ENCODE data around the gene CNTN1.

The CNTN1 gene

DNA sequence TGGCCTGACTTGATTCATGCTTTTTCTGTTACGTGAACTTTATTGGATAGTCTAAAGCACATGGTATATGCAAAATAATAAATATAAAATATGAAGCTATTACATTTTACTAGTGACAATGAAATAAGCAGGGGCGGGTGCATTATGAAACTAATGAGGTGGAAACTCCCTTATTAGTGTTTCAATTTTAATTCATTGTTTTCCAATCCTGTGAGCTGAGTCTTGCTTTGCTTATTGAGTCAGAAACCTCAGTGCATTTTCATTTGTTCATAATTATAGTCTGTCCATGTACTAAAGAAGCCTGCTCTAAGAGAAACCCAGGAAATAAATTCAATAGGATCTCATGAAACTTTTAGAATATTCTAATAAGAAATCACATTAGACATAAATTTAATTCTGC, 78.5 kb downstream of the CNTN1 start:
- no peak for DNase-seq (ENCODE audit: low read depth in 2 of 2)

DNA sequence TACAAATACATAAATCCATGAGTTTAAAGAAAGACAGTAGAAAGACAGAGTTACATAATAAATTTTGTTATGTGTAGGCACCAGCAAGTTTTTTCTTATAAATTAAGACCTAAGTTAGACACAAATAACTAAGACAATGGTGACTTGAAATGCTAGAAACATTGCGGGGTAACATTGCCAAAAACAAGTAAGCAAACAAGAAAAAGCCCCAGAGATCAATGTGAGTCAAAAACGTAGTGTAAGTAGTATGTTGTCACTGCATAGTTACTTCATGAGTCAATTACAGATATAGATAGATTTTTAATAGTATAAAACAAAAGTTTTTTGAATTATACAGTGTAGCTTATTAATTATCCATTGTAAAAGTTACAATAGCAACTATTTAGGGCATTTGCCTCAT, 83.4 kb downstream of the CNTN1 start:
- no peak for DNase-seq (ENCODE audit: low read depth in 2 of 2)

DNA sequence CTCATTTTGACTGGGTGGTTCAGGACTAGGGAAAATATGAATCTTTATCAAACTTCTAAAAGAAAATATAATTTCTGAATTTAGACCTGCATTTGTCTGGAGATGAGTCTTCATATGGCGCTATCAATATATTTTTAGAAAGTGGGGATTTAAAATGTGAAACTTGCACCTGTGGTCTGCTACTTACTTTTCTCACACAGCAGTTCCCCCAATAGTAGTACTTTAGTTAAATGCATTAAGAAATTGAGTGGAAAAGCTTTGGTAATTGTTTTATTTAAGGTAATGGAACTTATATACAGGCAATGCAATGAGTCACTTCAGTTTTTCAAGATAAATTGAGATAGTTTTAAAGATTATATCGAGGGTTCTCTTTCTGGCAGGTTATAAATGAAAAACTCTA, 91.9 kb downstream of the CNTN1 start:
- no peak for DNase-seq (ENCODE audit: low read depth in 2 of 2)

DNA sequence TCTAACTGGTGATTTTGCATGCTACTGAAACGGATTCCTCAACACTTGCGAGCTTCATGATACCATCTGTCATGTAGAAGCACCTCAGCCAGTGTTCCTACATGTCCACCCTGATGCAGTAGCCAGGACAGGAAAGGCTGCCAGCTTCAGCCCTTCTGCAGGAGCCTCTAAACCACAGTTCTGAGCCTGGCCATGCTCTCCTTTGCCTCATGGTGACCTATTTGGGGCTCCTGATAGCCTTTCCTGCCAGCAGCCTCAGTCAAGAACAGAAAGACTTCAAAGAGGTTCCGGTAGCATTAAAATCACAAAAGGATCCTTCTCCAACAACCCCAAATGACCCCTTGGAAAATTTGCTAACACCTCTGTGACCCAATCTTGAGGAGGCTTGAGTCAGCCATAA, 96.0 kb downstream of the CNTN1 start:
- DNase-seq (ENCODE audit: low read depth in 2 of 2), result no peak

DNA sequence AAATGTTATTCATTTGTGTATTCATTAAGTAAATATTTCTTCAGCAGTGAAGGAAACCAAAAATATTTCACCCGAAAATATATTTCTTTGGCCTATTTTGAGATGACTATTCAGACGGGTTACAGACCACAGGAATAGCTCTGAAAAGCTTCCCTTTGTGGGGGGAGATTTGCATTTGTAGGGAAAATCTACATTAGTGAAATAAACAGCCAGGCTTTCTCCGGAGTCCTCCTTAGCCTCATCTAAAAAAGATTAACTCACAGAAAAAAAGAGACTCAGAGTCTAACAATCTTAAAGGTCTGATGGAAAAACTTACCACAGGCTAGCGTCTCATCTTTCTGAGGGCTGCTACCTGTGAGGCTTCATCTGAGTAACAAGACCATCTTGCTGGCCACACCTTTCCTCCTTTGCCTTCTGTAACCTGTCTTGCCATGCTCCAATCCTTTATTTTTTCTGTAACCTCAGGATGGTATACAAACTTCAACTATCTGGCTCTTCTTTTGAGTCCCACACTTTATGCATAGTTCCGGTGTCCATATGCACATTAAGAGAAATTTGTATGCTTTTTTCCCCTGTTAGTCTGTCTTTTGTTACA, 100.7 kb downstream of the CNTN1 start:
- DNase-seq (ENCODE audit: low read depth in 2 of 2), result no peak

DNA sequence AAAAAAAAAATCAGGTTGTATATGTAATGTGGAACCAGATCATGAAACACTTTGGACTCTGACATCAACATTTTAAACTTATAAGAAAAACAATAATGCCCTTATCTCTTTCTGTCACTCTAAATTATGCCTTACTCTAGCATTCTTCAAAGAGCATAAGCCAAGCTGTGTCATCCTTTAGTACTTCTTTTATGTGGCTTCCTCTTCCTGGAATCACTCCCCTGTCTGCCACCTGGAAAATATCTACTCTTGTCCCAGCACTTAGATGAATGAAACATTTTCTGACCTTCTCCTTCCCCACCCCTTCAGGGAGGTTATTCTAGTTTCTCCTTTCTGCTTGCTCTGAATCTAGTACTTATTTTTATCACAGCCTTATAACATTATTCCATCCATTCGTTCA, 101.2 kb downstream of the CNTN1 start:
- no peak for DNase-seq (ENCODE audit: low read depth in 2 of 2)

DNA sequence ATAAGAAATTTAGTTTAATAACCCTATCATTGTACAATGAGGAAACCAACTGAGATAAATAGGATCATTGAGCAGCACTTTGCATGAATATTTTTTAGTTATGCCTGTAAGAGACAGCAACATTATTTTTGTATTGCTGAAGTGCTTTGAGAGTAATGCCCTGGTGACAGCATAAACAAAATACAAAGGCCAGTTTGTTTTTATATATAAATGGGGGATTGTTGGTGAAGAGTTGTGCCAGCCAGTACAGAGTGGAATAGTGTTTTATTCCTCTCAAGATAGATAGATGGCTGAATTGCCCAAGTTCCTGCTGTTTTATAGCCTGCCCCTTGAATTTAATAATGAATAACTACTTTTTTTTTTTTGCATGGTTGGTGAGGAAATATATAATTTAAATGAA, 101.8 kb downstream of the CNTN1 start:
- no peak for DNase-seq (ENCODE audit: low read depth in 2 of 2)

DNA sequence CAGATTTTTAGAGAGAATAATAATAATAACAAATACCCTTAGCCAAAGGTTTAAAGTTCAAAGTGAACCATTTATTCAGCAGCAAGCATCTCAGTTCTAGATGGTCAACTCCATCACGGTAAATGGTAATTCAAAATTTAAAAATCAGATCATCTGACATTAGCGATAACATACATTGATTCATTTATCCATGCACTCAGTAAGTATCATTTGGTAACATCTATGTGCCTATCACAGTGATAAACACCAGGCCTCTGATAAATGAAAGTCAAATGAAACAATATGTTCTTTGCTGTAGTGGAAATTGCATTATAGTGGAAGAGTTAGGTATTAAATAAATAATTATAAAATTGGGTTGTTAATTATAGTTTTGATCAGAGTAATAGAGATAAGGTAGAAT, 108.8 kb downstream of the CNTN1 start:
- no peak for DNase-seq (ENCODE audit: low read depth in 2 of 2)

DNA sequence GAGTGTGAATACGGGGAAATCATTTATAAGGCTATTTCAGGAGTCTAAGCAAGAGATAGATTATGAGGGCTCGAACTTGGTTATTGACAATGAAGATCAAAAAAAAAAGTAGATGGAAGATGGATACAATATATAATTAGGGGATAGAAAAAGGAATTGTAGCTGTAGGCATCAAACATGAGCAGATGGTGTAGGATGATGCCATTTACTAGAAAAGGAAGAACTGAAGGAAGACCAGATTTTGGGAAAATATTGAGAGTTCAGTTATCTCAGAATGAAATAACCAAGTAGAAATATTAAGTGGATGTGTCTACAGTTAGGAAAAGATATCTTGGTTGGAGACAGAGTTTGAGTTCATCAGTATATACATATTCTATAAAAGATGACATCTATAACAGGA, 109.6 kb downstream of the CNTN1 start:
- no peak for DNase-seq (ENCODE audit: low read depth in 2 of 2)

DNA sequence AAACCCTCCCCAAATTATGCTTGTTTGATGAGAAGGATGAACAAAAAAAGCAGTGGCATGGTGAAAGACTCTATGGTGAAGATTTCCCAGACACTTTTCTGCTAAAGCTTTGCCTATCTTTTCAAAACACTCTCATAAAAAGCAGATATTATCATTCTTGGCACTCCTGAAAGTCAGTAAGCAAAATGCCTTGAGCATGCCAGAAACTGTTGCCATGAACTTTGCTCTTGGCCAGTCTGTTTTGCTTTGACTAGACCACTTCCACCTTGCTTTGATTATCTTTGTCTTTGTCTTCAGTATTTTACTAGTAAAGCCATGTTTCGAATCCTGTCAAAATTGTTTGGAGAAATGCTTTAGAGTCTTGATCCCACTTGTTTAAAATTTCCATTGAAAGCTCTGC, 110.4 kb downstream of the CNTN1 start:
- no peak for DNase-seq (ENCODE audit: low read depth in 2 of 2)

DNA sequence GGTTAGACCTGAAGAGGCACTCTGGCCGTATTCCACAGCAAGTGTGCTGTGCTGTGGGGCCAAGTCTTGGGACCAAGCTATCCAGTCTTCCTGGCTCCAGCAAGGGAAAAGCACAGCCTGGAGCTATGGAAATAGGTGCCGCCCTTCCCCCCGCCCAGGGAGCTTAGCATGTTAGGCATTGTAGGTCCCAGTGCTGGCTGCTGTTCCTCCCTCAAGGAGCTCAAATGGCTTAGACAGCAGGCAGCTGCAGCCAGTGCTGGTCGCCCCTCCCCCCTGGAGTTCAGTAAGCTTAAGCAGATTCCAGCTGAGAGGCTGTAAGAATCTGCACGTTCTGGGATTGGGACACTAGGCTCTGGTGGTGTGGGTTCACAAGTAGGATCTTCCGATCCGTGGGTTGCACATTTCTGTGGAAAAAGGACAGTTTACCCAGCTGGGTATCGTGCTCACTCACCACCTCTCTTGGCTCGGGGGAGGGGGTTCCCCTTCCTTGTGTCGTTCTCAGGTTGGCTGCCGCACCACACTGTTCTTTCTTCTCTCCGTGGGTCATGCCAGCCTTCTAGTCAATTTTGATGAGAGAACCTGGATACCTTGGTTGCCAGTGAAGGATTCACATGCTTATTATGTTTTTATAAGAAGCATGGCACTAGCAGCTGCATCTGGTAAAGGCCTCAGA, 127.3 kb downstream of the CNTN1 start:
- DNase-seq (ENCODE audit: low read depth in 2 of 2), result no peak

DNA sequence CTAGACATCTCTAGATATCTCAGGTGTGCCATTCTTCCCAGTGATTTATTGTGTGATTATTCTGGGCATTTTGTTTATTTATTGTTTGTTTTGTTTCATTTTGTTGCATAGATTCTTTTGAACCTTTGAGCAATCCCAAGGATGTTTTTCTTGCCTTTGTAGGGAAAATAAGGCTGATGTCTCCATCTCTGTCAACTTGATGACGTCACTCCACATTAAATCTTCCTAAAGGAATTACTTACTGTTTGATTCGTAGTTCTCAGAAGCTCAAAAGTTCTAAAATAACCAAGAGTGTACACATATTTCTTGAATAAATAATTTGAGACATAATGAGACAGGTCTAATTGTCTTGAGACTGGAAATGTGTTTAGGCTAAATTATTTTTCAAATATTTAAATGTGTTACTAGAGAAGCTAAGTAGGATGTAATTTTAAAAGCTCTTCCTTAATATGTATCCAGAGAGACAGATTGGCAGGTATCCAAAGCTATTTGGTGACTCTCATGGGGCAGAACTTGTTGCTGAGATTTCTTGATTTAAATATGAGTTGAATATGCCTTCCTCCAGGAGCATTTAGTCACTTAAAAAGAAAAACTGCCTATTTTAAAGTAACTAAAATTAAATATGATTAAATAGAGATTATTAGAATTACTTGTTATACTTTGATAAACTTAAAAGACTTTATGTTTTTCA, 128.7 kb downstream of the CNTN1 start:
- DNase-seq (ENCODE audit: low read depth in 2 of 2), result no peak

DNA sequence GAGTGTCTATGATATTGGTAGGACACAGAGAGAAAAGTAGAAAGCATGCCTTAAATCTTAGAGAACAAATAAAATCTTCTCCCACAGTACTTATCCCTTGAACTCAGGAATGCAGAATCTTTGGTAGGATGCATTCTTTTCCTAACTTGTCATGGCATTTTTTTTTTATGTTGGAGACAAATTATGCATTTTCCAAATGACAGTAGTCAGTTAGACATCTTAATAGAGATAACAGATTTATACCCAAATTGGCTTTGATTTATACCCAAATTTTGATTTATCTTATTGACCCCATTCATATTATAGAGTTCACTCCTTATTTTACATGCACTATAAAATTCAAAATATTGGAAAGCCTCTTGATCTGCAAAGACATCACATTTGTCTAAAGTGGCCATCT, 132.9 kb downstream of the CNTN1 start:
- no peak for DNase-seq (ENCODE audit: low read depth in 2 of 2)

DNA sequence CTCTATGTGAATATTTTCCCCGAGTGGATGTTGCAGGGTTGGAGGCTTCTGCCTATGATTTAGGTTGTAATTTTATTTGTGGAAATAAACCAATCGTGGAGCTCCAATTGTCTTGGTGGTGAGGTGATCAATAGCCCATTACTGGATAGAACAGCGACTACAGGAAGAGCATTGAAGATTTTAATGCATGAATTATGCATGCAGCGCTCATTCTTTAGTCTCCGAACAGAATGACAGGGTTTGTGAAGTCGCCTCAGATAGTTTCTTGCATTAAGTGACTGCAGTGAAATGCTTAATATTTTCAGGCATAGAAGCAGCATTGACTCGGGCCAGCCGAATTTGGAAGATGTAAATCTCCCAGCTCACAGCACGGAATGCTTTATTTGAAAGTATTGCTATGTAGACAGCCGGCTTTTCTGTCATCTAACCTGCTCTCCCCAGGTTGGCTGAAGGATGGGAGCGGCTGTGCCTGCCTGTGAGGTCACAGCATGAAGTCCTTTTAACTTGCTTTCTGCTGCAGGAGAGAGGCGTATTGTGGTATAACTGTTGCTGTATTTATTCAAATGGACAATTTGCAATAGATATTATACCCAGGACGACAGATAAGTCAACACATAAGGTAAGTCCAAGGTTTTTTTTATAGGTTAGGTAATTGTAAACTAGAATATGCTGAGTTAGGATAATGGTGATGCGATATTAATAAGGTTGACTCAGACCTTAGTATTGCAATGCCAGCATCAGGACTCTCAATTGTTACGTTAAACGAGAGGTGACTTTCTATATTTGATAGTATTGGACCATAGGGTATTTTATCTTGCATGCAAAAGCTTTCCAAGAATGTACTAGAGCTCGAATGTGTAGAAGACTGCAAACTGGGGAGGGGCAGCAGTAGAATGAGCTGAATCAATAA, 135.7 kb downstream of the CNTN1 start:
- no peak for DNase-seq (ENCODE audit: low read depth in 2 of 2)

DNA sequence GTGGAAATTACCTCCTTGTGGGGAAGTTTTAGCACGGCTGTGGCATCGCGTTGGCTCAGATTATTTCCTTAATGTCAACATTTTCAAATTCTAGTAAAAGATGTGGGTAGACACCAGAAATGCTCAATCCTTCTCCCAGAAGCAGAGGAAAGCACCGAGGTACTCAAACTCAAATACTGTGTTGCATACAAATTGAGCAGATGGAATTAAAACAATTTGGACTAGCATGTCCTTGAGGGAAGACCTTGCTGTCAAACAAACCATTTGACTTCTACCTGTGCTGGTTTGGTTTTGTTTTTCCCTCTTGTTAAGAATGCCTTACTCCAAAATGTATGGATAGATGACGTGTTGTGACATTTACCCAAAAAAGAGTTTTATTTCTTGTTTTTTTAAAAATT, 136.4 kb downstream of the CNTN1 start:
- no peak for DNase-seq (ENCODE audit: low read depth in 2 of 2)

DNA sequence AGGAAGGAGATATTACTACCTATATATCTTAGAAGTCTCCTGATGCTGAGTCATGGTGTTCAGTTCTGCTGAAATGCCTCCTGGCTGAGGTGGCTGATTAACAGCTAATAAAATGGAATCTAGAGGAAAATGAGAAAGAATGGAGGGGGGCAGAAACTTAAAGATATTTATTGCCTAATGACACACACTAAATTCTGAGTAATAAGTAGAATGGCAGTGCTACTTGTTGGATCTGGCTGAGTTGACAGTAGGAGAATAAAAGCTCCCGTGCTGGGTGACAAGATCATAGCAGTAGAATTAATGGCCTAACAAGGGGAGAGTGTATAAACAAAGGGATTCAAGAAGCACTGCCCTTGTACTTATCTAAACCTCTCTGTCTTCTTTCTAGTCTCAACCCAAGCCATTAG, 137.5 kb downstream of the CNTN1 start:
- DNase-seq (ENCODE audit: low read depth in 2 of 2), result no peak

DNA sequence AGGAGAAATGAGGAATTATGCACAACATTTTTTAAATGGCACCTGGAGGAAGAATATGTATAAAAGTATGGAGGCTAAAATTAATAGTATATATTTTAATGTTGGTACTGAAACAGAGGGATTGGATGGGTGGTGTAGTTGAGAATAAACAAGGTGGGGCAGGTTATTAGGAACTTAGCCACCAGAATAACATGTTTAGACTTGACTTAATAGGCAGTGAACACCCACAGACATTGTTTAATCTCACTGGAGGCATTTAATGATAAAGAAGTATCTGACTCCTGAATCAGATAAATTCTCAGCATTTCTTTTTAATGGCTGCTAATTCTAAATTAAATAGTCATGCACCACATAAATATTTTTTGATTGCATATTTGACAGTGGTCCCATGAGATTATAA, 139.7 kb downstream of the CNTN1 start:
- DNase-seq (ENCODE audit: low read depth in 2 of 2), result no peak

DNA sequence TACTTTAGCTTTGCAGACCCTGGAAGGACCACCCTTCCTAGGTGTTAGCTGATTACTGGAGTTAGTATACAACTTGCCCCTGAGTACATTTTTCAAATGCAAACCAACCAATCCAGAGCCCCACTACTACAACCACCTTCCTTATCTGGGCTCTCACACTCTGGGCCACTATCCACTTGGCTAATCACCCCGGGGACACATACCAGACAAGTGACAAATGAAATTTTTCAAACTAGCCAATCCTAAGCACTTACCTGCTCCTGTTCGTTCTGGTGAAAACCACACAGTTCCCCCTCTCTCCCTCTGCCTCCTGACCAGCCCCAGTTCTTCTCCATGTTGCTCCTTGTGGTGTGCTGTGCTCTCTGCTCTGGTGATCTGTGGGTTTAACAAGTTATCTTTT, 140.4 kb downstream of the CNTN1 start:
- no peak for DNase-seq (ENCODE audit: low read depth in 2 of 2)

DNA sequence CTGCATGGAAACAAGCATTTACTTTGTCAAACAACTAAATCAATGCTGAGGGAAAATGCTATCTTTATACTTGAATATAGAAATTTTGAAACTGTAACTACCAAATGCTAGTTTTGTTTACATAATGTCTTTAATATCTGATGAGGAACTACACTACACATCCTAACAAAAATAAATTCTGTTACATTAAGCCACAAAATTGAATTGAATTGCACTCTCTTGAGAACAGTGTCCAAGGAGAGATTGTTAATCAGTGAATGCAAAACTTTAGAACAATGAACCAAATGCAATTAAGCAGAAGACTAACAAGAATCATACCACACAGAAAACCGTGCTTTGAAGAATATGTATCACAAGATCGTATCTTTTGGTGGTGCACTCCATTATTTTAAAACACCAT, 141.6 kb downstream of the CNTN1 start:
- DNase-seq (ENCODE audit: low read depth in 2 of 2), result no peak

DNA sequence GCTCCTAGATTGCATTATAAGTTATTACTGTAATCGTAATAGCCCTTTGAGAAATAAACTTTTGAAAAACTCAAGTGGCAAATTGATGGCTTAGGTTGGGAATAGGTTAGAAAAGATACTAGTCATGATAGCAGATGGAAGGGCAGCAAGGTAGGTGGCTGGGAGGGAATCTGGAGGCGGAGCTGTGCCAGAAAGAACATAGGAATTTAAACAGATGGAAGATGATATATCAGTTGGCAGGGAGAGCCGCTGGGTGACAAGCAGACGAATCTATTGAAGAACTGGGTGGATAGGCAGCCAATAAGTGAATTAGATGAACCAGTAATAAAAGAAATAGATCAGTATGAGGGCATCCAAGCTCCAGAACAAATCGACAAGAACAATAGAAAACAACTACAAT, 142.1 kb downstream of the CNTN1 start:
- no peak for DNase-seq (ENCODE audit: low read depth in 2 of 2)

DNA sequence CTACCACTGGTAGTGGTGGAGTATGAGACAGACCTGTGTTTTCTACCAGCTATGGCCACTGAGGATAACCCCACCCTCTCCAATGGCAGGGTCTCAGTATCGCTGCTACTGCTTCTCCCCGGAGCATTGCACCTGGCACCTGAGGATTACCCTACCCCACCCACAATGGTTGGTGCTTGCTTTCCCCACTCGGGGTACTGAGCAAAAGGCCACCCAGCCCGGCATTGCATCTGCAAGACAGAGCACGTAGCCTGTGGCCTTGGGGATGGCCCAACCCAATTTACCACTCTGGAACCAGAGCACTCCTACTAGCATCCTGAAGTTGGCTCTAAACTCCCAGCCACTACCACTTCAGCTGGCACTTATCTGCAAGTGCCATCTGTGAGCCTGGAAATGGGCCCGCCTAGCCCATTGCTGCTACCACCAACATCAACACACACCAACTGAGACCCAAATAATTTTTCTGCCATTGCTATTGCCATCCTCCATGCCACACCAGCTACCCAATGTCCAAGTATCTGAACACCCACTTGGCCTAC, 145.7 kb downstream of the CNTN1 start:
- no peak for DNase-seq (ENCODE audit: low read depth in 2 of 2)

DNA sequence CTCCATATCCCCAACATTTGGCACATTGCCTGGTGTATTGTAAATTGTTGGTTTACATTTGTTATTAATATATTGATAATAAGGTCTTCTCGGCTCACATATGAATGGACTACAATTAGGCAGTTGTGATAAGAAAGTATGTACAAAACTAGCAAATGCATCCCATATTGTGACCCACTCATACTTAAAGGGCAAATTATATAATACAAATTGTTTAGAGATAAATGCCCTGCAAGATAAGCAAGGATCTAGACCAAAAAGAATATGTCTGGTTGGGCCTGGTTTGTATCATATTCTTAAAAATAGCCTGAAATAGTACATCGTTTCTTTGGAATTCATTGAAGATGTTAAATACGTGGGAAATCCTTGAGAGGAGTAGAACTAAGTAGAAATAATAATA, 151.3 kb downstream of the CNTN1 start:
- DNase-seq (ENCODE audit: low read depth in 2 of 2), result no peak

Measured in stimulated activated CD4-positive, alpha-beta T cell treated with anti-CD3 and anti-CD28 coated beads, Interleukin-1b, Interleukin-23, amount 100 ng/mL, for 1 hour (primary cell).